ENCODE measurements around the gene RTN4IP1.
"Not testable (repeated sequence)": the region's sequence is repeated elsewhere in the genome, so short reads cannot be mapped to it uniquely, and the experiment has no call there.

Gene RTN4IP1

GRCh38 chr6:106627760-106628159 is 1.5 kb downstream of the RTN4IP1 start:
- DNase-seq: not testable (repeated sequence)

GRCh38 chr6:106626485-106626884 is 2.8 kb downstream of the RTN4IP1 start:
- no peak for DNase-seq

GRCh38 chr6:106623039-106623438 is 6.3 kb downstream of the RTN4IP1 start:
- DNase-seq: no peak

GRCh38 chr6:106622412-106622811 is 6.9 kb downstream of the RTN4IP1 start:
- no peak for DNase-seq

GRCh38 chr6:106620931-106621672 is 8.2 kb downstream of the RTN4IP1 start:
- DNase-seq: no peak

GRCh38 chr6:106619223-106619622 is 10.1 kb downstream of the RTN4IP1 start:
- no peak for DNase-seq

- DNase-seq: no peak
These were observed 11.0 kb downstream of the RTN4IP1 start for GRCh38 chr6:106618324-106618723.

GRCh38 chr6:106617857-106618256 is 11.4 kb downstream of the RTN4IP1 start:
- DNase-seq: no peak

GRCh38 chr6:106617302-106617701 is 12.0 kb downstream of the RTN4IP1 start:
- DNase-seq: no peak

- no peak for DNase-seq
These were observed 14.6 kb downstream of the RTN4IP1 start for GRCh38 chr6:106614592-106615257.

- no peak for DNase-seq
These were observed 15.1 kb downstream of the RTN4IP1 start for GRCh38 chr6:106614166-106614565.

- no peak for DNase-seq
These were observed 15.7 kb downstream of the RTN4IP1 start for GRCh38 chr6:106613590-106613989.

GRCh38 chr6:106612671-106613416 is 16.5 kb downstream of the RTN4IP1 start:
- no peak for DNase-seq

- DNase-seq: no peak
These were observed 18.3 kb downstream of the RTN4IP1 start for GRCh38 chr6:106611030-106611429.

GRCh38 chr6:106609699-106610098 is 19.6 kb downstream of the RTN4IP1 start:
- DNase-seq: no peak

- DNase-seq: peak; percentile 22
These were observed 21.1 kb downstream of the RTN4IP1 start for GRCh38 chr6:106608080-106608668.

- no peak for DNase-seq
These were observed 29.0 kb downstream of the RTN4IP1 start for GRCh38 chr6:106600329-106600728.

GRCh38 chr6:106599440-106599839 is 29.9 kb downstream of the RTN4IP1 start:
- no peak for DNase-seq

GRCh38 chr6:106591111-106591825 is 38.0 kb downstream of the RTN4IP1 start:
- no peak for DNase-seq

- not testable (repeated sequence) for DNase-seq
These were observed 40.4 kb downstream of the RTN4IP1 start for GRCh38 chr6:106588937-106589336.

GRCh38 chr6:106586815-106587415 is 42.4 kb downstream of the RTN4IP1 start:
- no peak for DNase-seq

- no peak for DNase-seq
These were observed 47.8 kb downstream of the RTN4IP1 start for GRCh38 chr6:106581468-106581867.

Data from CD4-positive, alpha-beta T cell treated with Interleukin-6 for 4 hours (primary cell).